CD4-positive, alpha-beta T cell treated with Interferon gamma for 1 hour (primary cell): Measurements from ENCODE around the gene EXOC4.

Source experiments
- DNase-seq: peaks from one replicate; pipeline ENCODE4 v3.0.0-alpha.2; 2020

Gene EXOC4

DNA sequence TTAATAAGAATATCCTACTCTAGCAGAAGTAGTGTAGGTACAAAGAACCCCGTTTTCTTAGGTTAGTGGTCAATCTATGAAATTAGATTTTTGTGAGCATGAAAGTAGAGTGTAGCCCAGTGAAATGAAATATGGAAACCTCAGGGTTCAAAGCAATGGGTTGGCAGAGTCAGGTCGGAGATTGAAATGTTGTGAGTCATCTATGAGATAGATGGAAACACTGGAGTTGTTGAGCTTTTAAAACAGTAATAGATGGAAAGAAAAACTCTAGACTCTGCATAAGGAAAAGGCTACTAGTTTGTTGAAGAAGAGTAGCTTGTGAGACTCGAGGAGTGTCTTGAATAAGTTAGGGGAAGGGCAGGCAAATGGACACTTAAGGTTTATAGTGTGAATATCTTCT, 251.9 kb downstream of the EXOC4 start:
- DNase-seq, result no peak

DNA sequence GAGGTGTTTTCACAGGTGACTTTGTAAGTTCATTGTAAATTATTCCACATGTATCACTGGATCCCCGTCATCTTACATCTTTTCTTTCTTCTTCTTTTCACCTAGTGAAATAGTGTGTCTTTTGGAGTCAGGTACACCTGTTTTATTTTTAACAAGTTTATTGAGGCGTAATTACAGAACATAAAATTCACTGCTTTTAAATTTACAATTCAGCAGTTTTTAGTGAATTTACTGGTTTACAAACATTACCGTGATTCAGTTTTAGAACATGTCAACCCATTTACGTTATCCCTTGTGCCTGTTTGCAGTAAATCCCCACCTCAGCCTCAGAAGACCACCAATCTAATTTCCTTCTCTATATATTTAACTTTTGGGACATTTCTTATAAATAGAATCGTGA, 256.9 kb downstream of the EXOC4 start:
- DNase-seq, result no peak

DNA sequence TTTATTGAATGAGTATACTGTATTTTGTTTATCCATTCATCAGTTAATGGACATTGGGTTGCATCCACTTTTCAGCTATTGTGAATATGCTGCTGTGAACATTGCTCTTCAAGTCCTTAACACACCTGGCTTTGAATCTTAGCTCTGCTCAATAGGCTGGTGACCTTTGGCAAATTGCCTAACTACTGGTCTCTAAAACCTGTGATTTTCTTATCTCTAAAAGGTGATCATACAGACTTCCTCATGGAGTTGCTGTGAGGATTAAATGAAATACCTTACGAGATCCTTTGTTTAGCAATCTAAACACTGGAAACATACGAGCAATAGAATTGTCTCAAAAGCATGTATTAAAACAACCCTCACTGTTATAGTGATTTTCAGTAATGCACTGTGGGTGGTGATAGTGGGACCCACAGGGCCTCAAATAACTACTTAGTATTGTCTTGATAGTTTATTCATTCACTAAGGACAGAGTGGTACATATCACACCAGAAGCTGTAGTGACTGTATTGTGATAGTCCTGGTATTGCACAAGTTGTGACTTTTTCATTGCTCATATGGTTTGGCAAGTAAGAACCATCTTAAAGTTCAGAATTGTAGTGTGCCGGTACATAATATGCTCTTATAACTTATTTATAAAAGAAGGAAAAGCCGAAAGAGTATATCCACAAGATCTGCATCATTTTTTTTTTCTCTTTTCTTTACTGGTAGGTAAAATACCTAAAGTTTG, 257.6 kb downstream of the EXOC4 start:
- DNase-seq, result no peak

DNA sequence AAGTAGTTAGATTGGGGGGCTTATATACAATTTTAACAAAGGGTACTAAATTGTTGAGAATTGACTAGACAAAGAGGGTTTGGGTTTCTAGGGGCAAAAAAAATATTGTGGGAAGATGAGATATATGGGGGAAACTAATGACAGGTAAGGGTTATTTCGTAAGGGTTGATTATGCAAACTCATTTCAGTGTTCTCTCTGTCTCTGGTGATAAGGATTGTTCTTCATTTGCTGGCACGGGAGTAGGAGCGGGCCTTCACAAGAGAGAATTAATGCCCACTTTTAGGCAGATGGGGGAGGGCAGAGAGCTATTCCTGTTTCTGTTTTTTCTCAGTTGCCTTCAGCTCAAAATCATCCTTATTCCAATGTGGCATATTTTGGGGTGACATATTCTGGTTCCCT, 258.4 kb downstream of the EXOC4 start:
- DNase-seq, result no peak

DNA sequence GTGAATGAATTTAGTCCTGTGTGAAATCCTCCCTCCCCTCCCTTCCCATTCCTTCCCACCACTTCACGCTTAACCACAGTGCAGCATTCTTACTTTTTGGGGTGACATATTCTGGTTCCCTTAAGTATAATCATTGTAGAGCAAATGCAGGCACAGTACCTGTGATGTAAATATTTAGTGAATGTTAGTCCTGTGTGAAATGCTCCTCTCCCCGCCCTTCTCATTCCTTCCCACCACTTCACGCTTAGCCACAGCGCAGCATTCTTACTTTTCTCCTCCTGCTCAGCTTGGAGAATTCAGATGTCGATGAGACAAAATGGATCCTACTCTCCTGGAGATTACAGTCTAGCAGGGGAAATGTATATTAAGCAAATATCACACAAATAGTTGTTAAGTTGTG, 258.8 kb downstream of the EXOC4 start:
- no peak for DNase-seq

DNA sequence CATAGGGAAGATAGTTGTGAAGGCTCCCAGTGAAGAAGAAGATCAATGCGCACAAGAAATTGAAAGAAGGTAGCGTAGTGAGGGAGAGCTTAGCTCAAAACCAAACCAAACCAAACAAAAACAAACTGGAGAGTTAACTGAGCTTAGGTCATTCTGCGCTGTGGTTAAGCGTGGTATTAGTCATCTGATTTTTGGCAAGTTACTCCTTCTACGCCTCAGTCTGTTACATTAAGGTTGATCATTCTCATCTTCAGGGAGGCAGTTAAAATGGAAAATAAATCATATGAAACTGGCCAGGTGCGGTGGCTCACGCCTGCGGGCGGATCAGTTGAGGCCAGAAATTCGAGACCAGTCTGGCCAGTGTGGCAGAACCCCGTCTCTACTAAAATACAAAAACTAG, 259.7 kb downstream of the EXOC4 start:
- no peak for DNase-seq

DNA sequence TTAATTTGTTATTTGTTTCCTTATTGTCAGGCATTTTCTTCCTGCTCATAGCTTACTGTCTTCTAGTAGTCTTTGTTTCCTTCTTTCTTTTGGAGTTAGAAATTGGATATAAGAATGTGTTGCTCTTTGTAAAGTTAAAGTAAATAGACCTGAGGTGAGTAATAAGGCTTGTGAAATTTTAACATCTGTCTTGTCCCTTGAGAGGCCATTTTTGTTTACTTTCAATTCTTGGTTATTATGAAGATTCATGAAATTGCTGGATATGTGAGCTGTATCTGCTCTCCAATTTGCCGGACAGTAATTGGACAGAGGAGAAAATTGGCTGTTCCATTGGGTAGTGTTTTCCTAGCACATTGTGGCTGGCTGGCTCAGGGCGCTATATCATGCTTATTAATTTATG, 260.7 kb downstream of the EXOC4 start:
- DNase-seq, result no peak

DNA sequence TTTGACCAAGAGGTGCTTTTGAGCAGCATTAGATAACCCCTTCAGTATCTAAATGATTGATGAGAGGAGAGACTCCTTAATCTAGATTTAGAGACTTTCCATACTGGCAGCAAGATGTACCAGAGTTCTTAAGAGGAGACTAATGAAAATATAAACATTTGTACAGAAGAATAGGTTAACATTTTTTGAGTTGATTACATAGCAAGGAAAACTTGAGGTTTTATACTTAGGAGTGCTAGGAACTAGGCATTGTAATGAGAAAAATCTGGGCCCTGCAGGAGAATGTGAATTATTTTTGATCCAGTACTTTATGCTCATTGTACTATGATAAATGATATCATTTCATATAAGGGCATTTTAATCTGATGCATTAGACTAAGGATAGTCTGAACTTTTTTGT, 261.7 kb downstream of the EXOC4 start:
- no peak for DNase-seq

DNA sequence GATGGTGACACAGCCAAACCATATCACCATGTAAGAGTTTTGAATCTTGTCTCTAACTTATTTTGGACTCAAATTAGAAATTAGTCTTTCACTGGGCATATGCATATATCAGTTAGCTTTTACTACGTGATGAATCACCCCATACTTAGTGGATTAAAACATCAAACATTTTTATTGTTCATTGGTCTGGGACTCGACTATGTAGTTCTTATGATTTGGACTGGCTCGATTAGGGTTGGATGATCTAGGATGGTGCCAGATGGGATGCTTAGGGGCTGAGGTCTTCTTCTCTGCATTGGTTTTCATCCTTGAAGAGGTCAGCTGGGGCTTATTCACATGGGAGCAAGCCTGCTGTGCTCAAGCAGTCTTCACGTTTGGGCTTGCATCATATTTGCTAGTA, 264.9 kb downstream of the EXOC4 start:
- DNase-seq, result no peak

DNA sequence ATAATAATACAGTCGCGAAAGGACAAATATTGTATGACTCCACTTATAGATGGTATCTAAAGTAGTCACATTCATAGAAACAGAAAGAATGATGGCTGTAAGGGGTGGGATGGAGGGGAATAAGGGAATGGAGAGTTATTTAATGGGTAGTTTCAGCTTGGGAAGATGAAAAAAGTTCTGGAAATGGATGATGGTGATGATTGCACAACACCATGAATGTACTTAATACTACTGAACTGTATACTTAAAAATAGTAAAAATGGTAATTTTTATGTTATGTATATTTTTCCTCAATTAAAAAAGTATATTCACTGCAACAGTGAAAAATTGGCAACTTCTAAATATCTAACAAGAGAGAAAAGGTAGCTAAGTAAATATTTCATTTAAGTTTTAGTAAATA, 265.8 kb downstream of the EXOC4 start:
- no peak for DNase-seq

DNA sequence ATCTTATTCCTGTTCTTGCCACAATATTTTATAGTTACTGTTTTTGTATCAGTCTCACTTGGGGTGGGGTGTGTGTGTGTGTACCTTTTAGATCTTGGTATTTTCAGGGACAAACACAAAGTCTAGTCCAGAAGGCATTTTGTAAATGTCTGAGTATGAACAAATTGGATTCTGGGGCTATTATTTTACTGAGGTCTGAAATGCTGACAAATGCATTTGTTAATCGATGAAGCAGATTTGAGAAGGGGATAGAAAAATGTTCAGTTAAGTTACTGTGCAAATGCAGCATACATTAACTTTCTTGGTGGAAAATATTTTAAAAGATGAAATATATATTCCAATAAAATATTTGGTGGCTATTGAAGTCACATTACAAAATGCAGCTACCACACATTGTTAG, 267.4 kb downstream of the EXOC4 start:
- DNase-seq, result no peak

DNA sequence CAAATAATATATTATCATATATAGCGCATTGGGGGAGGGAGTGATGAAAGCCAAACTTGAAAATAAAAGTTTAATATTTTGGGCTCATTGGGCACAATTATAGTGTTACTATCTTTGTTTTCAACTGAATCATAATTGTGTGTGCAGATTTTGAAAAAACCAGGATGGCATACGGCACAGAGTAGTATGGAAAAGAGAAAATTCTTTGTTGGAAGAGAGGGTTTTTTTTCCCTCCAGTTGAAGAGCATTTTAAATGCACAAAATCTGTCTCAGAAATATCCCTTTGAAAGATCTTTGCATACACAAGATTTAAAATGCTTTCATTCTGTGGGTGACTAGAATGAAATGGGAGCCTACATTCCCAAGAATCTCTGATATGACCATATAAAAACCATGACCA, 269.6 kb downstream of the EXOC4 start:
- no peak for DNase-seq

DNA sequence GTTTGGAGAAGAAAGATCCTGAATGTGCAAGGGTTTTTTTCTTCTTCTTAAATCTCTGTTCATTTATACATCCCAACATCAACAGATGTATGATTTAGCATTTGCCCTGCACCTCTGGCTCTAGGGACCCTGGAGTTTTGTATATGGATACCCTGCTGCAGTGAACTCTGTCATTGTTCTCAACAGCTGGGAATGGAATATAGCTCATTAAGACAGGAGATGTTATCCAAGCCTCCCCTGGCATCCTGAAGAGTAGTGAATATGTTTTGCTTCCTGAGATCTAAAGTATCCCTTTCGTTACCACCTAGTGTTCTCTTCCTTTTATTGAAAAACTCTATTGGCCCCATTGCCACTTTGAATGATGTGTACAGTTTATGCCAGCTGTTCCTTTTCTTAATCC, 275.9 kb downstream of the EXOC4 start:
- no peak for DNase-seq

DNA sequence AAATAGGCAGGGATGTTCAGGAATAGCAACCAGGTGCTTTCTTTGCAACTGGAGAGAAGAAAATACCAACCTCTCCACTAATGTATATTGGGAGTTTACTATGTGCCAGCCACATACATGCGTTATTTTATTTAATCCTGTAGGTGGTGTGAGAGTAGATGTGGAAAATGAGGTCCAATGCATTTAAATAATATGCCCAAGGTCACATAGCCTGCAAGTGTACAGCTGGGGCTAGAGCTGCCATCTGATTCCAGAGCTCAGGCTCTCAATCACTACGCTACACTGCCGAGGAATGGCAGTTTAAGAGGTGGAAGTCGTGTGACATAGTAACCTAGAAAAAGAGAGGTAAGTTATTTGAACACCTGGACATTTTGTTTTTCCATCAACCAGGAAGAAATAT, 277.0 kb downstream of the EXOC4 start:
- no peak for DNase-seq

DNA sequence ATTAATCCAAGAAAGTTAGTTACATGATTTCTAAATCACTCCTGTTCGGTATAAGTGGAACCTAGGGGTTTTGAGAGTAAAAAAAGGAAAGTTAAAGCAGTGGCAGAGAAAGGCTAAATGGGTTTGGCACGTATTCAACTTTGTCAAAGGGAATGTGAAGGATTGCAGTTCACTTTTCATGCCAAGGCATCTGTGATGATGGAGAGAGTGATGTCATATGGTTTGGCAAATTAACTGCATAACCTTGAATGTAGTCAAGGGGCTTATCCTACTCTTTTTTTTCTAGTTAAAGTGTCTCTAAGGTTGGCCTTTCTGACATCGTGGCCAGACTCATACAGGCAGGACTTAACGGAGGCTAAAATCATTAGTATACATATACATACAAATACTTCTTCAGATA, 277.8 kb downstream of the EXOC4 start:
- DNase-seq, result no peak

DNA sequence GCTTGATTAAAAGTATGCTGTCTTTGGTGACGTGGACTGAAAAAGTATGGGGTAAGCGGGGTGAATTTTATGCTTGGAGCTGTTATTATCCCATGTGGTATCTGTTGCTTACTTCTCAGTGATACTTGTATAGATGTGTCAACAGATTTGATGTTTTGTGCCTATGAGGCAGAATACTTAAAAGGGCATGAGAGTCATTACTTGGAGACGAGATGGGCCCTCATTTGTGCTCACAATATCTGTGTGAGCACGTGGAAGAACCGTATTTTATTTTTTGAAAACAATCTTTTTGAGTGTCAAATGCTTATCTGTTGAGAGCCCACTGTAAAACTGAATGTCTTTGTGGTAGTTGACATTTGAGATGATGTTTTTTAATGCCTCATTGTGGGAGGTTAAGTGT, 281.9 kb downstream of the EXOC4 start:
- DNase-seq, result no peak

DNA sequence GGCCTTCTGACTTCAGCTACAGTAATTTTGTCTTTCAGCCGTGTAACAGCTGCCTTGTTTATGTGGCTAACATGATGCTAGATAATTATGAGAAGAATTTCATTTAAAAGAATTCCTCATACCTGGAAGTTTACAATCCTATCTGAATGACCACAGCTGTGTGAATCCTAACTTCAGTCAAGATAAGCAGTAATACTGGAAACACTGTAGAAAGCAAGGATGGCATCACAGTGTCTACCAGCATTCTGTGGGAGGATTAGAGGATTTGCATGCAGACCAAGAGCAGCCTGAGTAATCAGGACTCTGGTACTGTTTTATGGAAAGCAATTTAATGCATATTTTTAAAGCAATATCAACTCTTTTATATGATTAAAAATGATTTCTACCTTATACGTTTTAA, 282.4 kb downstream of the EXOC4 start:
- no peak for DNase-seq

DNA sequence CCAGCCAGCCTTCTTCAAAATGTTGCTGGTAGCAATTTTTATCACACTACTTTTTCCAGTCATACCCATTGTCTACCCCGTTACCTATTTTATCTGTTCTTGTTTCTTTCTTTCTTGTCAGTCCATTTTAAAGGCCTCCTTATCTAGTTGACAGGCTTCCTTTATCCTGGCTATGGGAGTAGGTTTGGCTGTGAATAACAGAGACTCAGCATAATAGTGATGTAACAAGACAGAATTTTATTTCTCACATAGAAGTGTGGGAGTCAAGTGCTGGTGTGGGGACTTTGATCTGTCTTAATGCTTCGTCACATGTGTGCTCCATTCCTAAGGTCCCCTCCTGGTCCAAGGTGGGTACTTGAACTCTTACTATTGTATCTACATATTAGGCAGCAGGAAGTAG, 283.6 kb downstream of the EXOC4 start:
- no peak for DNase-seq

DNA sequence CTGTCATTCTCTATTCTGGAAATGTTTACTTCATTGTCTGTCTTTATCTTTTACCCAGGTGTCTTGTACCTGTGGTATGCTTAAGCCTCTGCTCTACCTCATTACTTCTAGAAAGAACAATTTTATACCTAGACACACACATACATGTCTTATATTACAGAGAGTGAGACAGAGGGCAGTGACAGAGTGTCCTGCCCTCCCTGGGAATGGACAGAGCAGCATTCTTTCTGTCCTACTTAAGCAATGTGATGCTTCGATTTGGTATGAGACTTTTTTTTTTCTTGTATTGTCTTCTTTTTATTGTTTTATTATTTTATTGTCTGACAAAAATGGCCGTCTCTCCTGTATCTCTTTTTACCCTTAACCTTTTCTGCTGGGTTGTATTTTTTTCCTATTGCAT, 286.1 kb downstream of the EXOC4 start:
- DNase-seq, result no peak

DNA sequence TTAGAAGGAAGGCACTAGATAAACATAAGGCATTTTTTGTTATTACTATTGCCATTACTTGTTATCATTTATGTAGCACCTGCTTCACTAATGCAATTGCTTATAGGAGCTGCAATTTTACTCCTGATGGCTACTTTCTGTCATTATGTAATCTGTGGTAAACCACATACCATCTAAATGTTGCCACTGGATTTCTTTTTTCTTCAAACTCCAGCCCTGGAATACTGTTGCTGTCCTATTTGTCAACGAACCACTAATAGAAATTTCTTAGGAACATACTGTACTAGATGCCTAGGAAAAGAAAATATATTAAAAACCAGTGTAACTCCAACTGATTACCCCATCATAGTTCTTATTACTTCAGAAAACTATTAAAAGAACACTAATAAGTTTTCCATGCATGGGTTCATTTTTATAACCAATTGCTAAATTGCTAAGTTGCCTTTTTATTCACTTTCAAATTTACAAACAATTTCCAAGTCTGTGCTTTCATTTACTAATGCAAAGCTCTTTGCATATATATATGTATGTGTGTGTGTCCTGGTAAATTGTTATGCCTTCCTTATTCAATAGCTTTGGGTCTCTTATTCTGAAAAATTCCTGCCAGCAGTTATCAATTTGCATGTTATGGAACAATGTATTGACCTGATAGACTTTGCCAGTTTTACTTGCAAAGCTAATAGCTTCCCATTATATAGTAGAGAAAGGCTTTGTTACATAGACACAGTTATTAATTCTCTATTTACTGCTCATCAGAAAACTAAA, 287.4 kb downstream of the EXOC4 start:
- DNase-seq, result no peak

DNA sequence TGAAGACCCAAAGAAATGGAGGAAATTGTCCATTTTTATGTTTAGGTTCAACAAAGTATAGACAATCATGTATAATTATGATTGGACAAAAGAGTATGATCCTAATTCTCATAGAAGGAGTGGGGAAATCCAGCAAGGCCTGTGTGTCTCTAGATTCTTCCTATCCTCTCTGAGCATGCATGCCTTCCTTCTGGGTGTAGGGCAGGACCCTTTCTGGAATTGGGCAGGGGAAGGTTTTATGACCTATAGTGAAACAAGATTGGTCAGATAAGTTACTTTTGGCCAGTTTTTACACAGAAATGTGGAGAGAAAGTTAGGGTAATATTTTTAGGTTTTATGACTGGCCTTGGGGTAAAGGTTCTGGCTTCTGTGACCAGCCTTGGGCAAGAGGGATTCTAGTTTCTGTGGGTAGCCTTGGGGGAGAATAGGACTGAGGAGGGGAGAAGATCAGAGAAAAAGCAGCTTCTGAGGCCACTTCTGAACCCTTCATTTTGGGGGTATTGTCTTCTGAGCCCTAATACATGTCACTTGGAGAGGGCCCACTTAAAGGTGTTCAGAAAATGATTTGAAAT, 289.4 kb downstream of the EXOC4 start:
- no peak for DNase-seq

DNA sequence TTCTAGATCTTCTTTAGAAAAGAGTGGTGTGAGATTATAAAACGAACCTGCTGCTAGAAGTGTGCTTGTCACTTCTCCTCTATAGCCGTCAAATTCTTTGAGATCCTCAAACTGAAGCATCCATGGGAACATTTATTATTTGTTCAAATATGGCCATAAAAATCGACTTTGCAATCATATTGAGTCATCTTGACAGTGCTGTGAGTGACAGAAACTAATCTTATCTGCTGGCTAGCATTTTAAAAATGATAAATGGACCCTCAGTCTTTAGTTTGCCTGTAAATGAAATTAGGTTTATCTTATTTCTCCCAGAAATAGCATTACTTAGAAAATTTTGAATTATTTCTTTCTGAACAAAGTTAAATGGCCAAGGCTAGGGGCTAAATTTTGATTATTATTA, 290.8 kb downstream of the EXOC4 start:
- no peak for DNase-seq

DNA sequence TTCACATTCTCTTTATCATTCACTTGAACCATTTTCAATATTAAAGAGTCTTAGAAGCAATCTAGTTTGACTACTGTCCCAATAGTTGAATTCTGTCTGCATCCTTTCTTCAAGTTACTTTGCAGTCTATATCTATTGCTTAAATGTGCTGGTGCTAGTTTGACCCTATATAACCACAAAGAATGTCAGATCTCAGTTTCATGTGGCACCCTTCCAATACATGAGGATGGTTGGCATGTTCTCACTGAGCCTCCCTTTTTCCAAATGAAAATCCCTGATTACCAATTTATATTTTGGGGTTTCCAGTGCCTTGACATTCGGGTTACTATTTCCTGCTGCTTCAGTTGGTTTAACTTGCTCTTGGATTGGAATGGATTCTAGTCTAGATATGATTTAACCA, 292.7 kb downstream of the EXOC4 start:
- DNase-seq, result no peak

DNA sequence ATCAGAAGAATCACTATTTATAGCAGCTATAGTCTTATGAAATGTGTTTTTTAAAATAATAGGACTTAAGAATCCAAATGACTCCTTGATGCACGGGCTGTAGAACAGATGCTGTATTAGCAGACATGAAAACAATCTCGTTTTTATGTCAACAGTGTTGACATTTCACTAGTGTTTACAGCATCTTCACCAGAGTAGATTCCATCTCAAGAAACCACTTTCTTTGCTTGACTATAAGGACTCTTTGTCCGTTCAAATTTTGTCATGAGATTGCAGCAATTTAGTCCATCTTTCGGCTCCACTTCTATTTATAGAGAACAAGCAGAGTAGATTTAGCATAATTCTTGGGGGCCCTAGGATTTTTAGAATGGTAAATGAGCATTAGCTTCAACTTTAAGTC, 295.1 kb downstream of the EXOC4 start:
- DNase-seq, result no peak

DNA sequence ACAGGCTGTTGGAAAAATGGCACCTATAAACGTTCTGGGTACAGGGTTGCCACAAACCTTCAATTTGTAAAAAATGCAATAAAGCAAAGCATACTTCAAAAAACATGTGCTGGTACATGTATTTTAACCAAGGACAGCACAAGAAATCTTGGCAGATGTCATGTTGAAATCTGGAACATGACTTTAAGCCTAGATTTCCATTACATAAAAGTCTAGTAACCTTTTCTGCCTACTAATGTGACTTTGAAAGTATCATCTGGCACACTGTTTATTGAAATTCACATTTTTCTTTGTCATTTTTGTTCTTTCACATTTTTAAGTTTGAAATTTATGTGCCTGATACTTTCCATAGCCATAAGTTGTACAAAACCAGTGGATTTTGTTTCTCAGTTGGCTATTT, 296.8 kb downstream of the EXOC4 start:
- no peak for DNase-seq
